Measurements from ENCODE around the gene KRTAP10-2.

KRTAP10-2 gene

GRCh38 chr21:44526096-44526997 is 25.0 kb downstream of the KRTAP10-2 start:
- DNase-seq (ENCODE audit: low read depth) = no peak

- DNase-seq (ENCODE audit: low read depth) = no peak
Observed at GRCh38 chr21:44525391-44526095, 25.8 kb downstream of the KRTAP10-2 start.

GRCh38 chr21:44524414-44525371 is 26.6 kb downstream of the KRTAP10-2 start:
- no peak for DNase-seq (ENCODE audit: low read depth)

GRCh38 chr21:44523567-44524413 is 27.5 kb downstream of the KRTAP10-2 start:
- no peak for DNase-seq (ENCODE audit: low read depth)

GRCh38 chr21:44522753-44523204 is 28.5 kb downstream of the KRTAP10-2 start:
- no peak for DNase-seq (ENCODE audit: low read depth)

- no peak for DNase-seq (ENCODE audit: low read depth)
Observed at GRCh38 chr21:44521928-44522752, 29.2 kb downstream of the KRTAP10-2 start.

GRCh38 chr21:44521301-44521927 is 29.9 kb downstream of the KRTAP10-2 start:
- DNase-seq (ENCODE audit: low read depth) = no peak

- no peak for DNase-seq (ENCODE audit: low read depth)
Observed at GRCh38 chr21:44520326-44521300, 30.7 kb downstream of the KRTAP10-2 start.

GRCh38 chr21:44519346-44520325 is 31.7 kb downstream of the KRTAP10-2 start:
- DNase-seq (ENCODE audit: low read depth) = no peak

GRCh38 chr21:44518686-44519085 is 32.6 kb downstream of the KRTAP10-2 start:
- no peak for DNase-seq (ENCODE audit: low read depth)

GRCh38 chr21:44517175-44517899 is 34.0 kb downstream of the KRTAP10-2 start:
- no peak for DNase-seq (ENCODE audit: low read depth)

- no peak for DNase-seq (ENCODE audit: low read depth)
Observed at GRCh38 chr21:44516828-44517174, 34.5 kb downstream of the KRTAP10-2 start.

- DNase-seq (ENCODE audit: low read depth) = no peak
Observed at GRCh38 chr21:44516342-44516741, 35.0 kb downstream of the KRTAP10-2 start.

- no peak for DNase-seq (ENCODE audit: low read depth)
Observed at GRCh38 chr21:44515359-44516165, 35.7 kb downstream of the KRTAP10-2 start.

- DNase-seq (ENCODE audit: low read depth) = no peak
Observed at GRCh38 chr21:44514746-44515358, 36.5 kb downstream of the KRTAP10-2 start.

Measured in amniotic epithelial cell (primary cell).